OCI-LY3 (cell line): ENCODE results near the gene SPATS2.

Experiments
- H2AFZ ChIP-seq: fragments of 200-600, 300-600 bp; shearing (Covaris generic); 2 replicates; pipeline ENCODE4 v1.6.0; 2014; ENCODE audit warnings: antibody characterized with exemption, low read depth, low read length
- H3K27ac ChIP-seq: fragments of 200-600, 300-600 bp; sonication (generic); 2 replicates; pipeline ENCODE4 v1.5.1; 2014; ENCODE audit warnings: mild to moderate bottlenecking, low read length, moderate library complexity, mixed read lengths
- H3K27me3 ChIP-seq: fragments of 200-600, 300-600 bp; sonication (generic); 2 replicates; pipeline ENCODE4 v1.6.1; 2014; ENCODE audit warnings: low read depth, low read length, mixed read lengths
- H3K36me3 ChIP-seq: fragments of 200-600, 300-600 bp; sonication (generic); replicated peaks from 2 replicates; pipeline ENCODE3; 2014; ENCODE audit warnings: low read depth, low read length, mixed read lengths
- H3K4me1 ChIP-seq: fragments of 300-600, 200-600 bp; sonication (generic); 2 replicates; pipeline ENCODE4 v1.6.1; 2014; ENCODE audit warnings: low read length, mixed read lengths
- H3K4me2 ChIP-seq: fragments of 200-600, 300-600 bp; sonication (generic); 2 replicates; pipeline ENCODE4 v1.6.1; 2014; ENCODE audit warnings: low read length, mixed read lengths
- H3K4me3 ChIP-seq: fragments of 300-600, 200-600 bp; sonication (generic); 2 replicates; pipeline ENCODE4 v1.5.1; 2014; ENCODE audit warnings: antibody characterized with exemption, mild to moderate bottlenecking, low read length, moderate library complexity
- H3K79me2 ChIP-seq: fragments of 300-600, 200-600 bp; shearing (Covaris generic); 2 replicates; pipeline ENCODE4 v1.6.1; 2014; ENCODE audit warnings: mild to moderate bottlenecking, low read length, mixed read lengths
- H3K9ac ChIP-seq: fragments of 300-600, 200-600 bp; shearing (Covaris generic); 2 replicates; pipeline ENCODE4 v1.6.0; 2014; ENCODE audit warnings: mild to moderate bottlenecking, low read length, moderate library complexity
- H3K9me3 ChIP-seq: fragments of 200-600, 300-600 bp; shearing (Covaris generic); 2 replicates; pipeline ENCODE4 v1.6.1; 2014; ENCODE audit warnings: low read length, mixed read lengths; ENCODE audit not compliant: insufficient read depth
- H4K20me1 ChIP-seq: fragments of 200-600, 300-600 bp; sonication (generic); 2 replicates; pipeline ENCODE4 v1.6.1; 2016; ENCODE audit warnings: low read length, mixed read lengths; ENCODE audit not compliant: insufficient read depth
- CTCF ChIP-seq: fragments of 200-600, 300-600 bp; sonication (generic); IDR thresholded peaks from 2 replicates; pipeline ENCODE4 v1.5.1; 2014; ENCODE audit warnings: antibody characterized with exemption, low read length, low read depth
- EZH2phosphoT487 ChIP-seq: fragments of 200-600 bp; shearing (Covaris generic); IDR thresholded peaks from 2 replicates; pipeline ENCODE4 v1.6.1; 2018; ENCODE audit warnings: antibody characterized with exemption, mixed run types, low read depth

SPATS2 gene

GRCh38 chr12:49397000-49397399 lies 29.7 kb downstream of the SPATS2 start:
- H3K79me2 ChIP-seq: peaks cover 7% of the 10 kb centered on the region; the same call in 1 of the 2 replicates

GRCh38 chr12:49400304-49400703 lies 33.0 kb downstream of the SPATS2 start:
- Histone ChIP-seq H3K79me2 (peaks cover 12% of the 10 kb centered on the region; the same call in 1 of the 2 replicates), H3K4me1 (no peaks in the 10 kb centered on the region)

More at GRCh38 chr12:49397000-49397399, 29.7 kb downstream of the SPATS2 start:
- Histone ChIP-seq H3K4me3 (no peak overlapping the region), H3K36me3 (no peaks in the 10 kb centered on the region), H4K20me1 (0 out of 2 replicates have a peak, but pooled peaks cover 1% of the 10 kb centered on the region), H3K9me3 (no peaks in the 10 kb centered on the region), H3K9ac (no peak overlapping the region), H3K27me3 (no peaks in the 10 kb centered on the region), H2AFZ (no peak overlapping the region), H3K4me1 (no peaks in the 10 kb centered on the region), H3K27ac (no peak overlapping the region), H3K4me2 (no peak overlapping the region)
- no peak for TF ChIP-seq EZH2phosphoT487
- no peak for TF ChIP-seq CTCF

GRCh38 chr12:49403971-49404450 lies 36.7 kb downstream of the SPATS2 start:
- no peak overlapping the region for H3K9ac ChIP-seq
- no peaks in the 10 kb centered on the region for H3K27me3 ChIP-seq
- no peak overlapping the region for H3K27ac ChIP-seq
- H3K36me3 ChIP-seq: no peaks in the 10 kb centered on the region
- no peaks in the 10 kb centered on the region for H3K4me1 ChIP-seq
- H3K4me2 ChIP-seq: no peak overlapping the region
- H3K79me2 ChIP-seq: 0 out of 2 replicates have a peak, but pooled peaks cover 5% of the 10 kb centered on the region
- 0 out of 2 replicates have a peak, but pooled peaks cover 5% of the 10 kb centered on the region for H4K20me1 ChIP-seq
- H3K4me3 ChIP-seq: no peak overlapping the region
- TF ChIP-seq EZH2phosphoT487 (no peak), CTCF (no peak)
- no peaks in the 10 kb centered on the region for H3K9me3 ChIP-seq
- no peak overlapping the region for H2AFZ ChIP-seq

More at GRCh38 chr12:49400304-49400703, 33.0 kb downstream of the SPATS2 start:
- H4K20me1 ChIP-seq: 0 out of 2 replicates have a peak, but pooled peaks cover 5% of the 10 kb centered on the region
- no peaks in the 10 kb centered on the region for H3K27me3 ChIP-seq
- no peaks in the 10 kb centered on the region for H3K9me3 ChIP-seq
- H3K4me2 ChIP-seq: no peak overlapping the region
- no peak overlapping the region for H2AFZ ChIP-seq
- no peaks in the 10 kb centered on the region for H3K36me3 ChIP-seq
- no peak overlapping the region for H3K4me3 ChIP-seq
- no peak overlapping the region for H3K9ac ChIP-seq
- TF ChIP-seq EZH2phosphoT487: no peak
- TF ChIP-seq CTCF: no peak
- H3K27ac ChIP-seq: no peak overlapping the region

GRCh38 chr12:49404956-49405355 lies 37.7 kb downstream of the SPATS2 start:
- no peaks in the 10 kb centered on the region for H3K27me3 ChIP-seq
- no peaks in the 10 kb centered on the region for H3K4me1 ChIP-seq
- no peak overlapping the region for H3K4me2 ChIP-seq
- no peak overlapping the region for H3K9ac ChIP-seq
- no peaks in the 10 kb centered on the region for H3K9me3 ChIP-seq
- H3K79me2 ChIP-seq: 0 out of 2 replicates have a peak, but pooled peaks cover 5% of the 10 kb centered on the region
- H3K27ac ChIP-seq: no peak overlapping the region
- no peak overlapping the region for H2AFZ ChIP-seq
- 0 out of 2 replicates have a peak, but pooled peaks cover 5% of the 10 kb centered on the region for H4K20me1 ChIP-seq
- H3K36me3 ChIP-seq: no peaks in the 10 kb centered on the region
- H3K4me3 ChIP-seq: no peak overlapping the region
- TF ChIP-seq CTCF (no peak), EZH2phosphoT487 (no peak)
